Loucy (cell line): ENCODE data around the gene SLC37A4.

Experiments used
- EZH2phosphoT487 ChIP-seq: fragments of 200-600 bp; IDR thresholded peaks from 2 replicates; pipeline ENCODE4 v1.6.1; 2018; ENCODE audit warnings: antibody characterized with exemption, mild to moderate bottlenecking, moderate library complexity, borderline replicate concordance
- TF ChIP-seq, protein P1 (sequence below): fragments of 200-600 bp; sonication (generic); conservative IDR thresholded peaks from 2 replicates; pipeline ENCODE4 v1.5.1; 2014; ENCODE audit warnings: mild to moderate bottlenecking, antibody characterized with exemption, low read length

DNA sequence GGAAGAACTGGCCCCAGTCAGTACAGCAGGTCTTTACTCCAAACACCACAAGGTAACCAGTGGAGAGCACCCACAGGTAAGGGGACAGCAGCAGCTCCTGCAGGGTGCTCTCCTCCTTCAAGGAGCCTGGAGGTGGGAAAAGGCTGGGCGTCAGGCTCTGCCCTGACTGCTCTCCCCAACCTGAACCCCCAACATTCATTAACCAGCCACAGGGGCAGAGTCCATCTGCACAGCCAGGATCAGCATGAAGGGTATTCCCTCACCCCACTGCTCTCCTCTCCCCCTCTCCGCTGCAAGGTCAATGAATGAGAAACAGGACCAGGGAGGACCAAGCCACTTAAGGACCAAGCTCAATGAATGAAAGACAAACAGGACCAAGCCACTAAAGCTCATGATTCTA lies 3.7 kb downstream of the SLC37A4 start:
- TF ChIP-seq, protein P1, sequence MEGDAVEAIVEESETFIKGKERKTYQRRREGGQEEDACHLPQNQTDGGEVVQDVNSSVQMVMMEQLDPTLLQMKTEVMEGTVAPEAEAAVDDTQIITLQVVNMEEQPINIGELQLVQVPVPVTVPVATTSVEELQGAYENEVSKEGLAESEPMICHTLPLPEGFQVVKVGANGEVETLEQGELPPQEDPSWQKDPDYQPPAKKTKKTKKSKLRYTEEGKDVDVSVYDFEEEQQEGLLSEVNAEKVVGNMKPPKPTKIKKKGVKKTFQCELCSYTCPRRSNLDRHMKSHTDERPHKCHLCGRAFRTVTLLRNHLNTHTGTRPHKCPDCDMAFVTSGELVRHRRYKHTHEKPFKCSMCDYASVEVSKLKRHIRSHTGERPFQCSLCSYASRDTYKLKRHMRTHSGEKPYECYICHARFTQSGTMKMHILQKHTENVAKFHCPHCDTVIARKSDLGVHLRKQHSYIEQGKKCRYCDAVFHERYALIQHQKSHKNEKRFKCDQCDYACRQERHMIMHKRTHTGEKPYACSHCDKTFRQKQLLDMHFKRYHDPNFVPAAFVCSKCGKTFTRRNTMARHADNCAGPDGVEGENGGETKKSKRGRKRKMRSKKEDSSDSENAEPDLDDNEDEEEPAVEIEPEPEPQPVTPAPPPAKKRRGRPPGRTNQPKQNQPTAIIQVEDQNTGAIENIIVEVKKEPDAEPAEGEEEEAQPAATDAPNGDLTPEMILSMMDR = no peak
- TF ChIP-seq EZH2phosphoT487 = no peak
